K562 (cell line): ENCODE results near the gene NUAK2. TPM values are rescaled to one million over a fixed set of nuclear protein-coding genes. Genes with fewer than 3 reads are reported as not detected.

Experiments
- ATAC-seq: fragments of 200-7000 bp; cut with Tn5 transposase; 3 replicates; pipeline ENCODE4 v1.9.1; 2020; ENCODE audit warnings: moderate library complexity
- BruUV-seq: library from RNA; stranded (reverse); fragments of 400-500 nt; replicated peaks from 2 replicates; lab custom pipeline; 2021; lab: Mats Ljungman, UMichigan
- CTCF ChIA-PET: fragments of 300-600 bp; formaldehyde crosslinking; extraction: SDS; loops from one replicate; lab custom pipeline; 2021; ENCODE audit warnings: low intra/inter-chr PET ratio; lab: Yijun Ruan, JAX
- POLR2A ChIA-PET: fragments of 300-600, 350-650 bp; sonication (Branson Sonifier 250); formaldehyde crosslinking; extraction: SDS; loops from one replicate; lab custom pipeline; 2021; ENCODE audit warnings: antibody characterized with exemption, inconsistent platforms; lab: Yijun Ruan, JAX
- DNase-seq, 4 experiments: peaks; one replicate each; pipeline versions ENCODE4 v3.0.0 to v3.0.0-alpha.2; 2011 to 2018; ENCODE audit warnings: low spot score in 3 of 4, mixed read lengths in 3 of 4; ENCODE audit errors: extremely low read depth in 1 of 4
- FAIRE-seq: peaks from 2 replicates; lab custom pipeline; 2011; peaks lifted over from hg19 to GRCh38; lab: Jason Lieb, UNC
- H2AFZ ChIP-seq: 2 replicates; pipeline ENCODE4 v1.6.0; 2011; ENCODE audit warnings: low read depth, low read length, control low read depth, inconsistent platforms
- H3K27ac ChIP-seq: fragments of 200-600 bp; 3 replicates; pipeline ENCODE4 v1.8.0; 2011; ENCODE audit warnings: low read depth, mild to moderate bottlenecking, control low read depth, inconsistent platforms, low read length, moderate library complexity, mixed read lengths; ENCODE audit errors: extremely low read depth
- H3K27me3 ChIP-seq, 2 experiments: fragments of 300-600 bp in 1 of 2; 2 replicates in 1 of 2; 3 replicates in 1 of 2; pipeline versions ENCODE4 v1.6.0 to v1.8.0; 2011; ENCODE audit warnings: inconsistent platforms in 2 of 2, low read length in 2 of 2, mild to moderate bottlenecking in 1 of 2, mixed read lengths in 1 of 2, moderate library complexity in 1 of 2; ENCODE audit not compliant: control insufficient read depth in 2 of 2, insufficient read depth in 2 of 2
- H3K36me3 ChIP-seq: fragments of 300-600 bp; 3 replicates; pipeline ENCODE4 v1.8.0; 2011; ENCODE audit warnings: mild to moderate bottlenecking, low read length, inconsistent platforms; ENCODE audit not compliant: control insufficient read depth, insufficient read depth
- H3K4me1 ChIP-seq, 2 experiments: fragments of 200-600 bp in 1 of 2; replicated peaks in 1 of 2; 2 replicates in 1 of 2; 3 replicates in 1 of 2; pipeline versions ENCODE4 v1.5.1 to v1.8.0; 2011; ENCODE audit warnings: inconsistent platforms in 2 of 2, low read length in 2 of 2, mild to moderate bottlenecking in 1 of 2, mixed read lengths in 1 of 2, moderate library complexity in 1 of 2; ENCODE audit not compliant: control insufficient read depth in 2 of 2, insufficient read depth in 2 of 2
- H3K4me2 ChIP-seq: 2 replicates; pipeline ENCODE4 v1.6.1; 2011; ENCODE audit warnings: low read length, control low read depth, inconsistent platforms, mixed read lengths; ENCODE audit not compliant: insufficient read depth
- H3K4me3 ChIP-seq: fragments of 200-600 bp; sonication (generic), shearing (Covaris generic); 2 replicates; pipeline ENCODE4 v1.5.1; 2016; ENCODE audit warnings: control low read depth, inconsistent platforms
- H3K79me2 ChIP-seq: fragments of 200-600 bp; 3 replicates; pipeline ENCODE4 v1.8.0; 2011; ENCODE audit warnings: low read length, inconsistent platforms; ENCODE audit not compliant: control insufficient read depth, insufficient read depth
- H3K9ac ChIP-seq, 2 experiments: 2 replicates each; pipeline versions ENCODE4 v1.6.0 to v1.6.1; 2011; ENCODE audit warnings: low read depth in 2 of 2, low read length in 2 of 2, control low read depth in 1 of 2, inconsistent platforms in 1 of 2, mild to moderate bottlenecking in 1 of 2, mixed read lengths in 1 of 2; ENCODE audit not compliant: insufficient read depth in 1 of 2
- H3K9me1 ChIP-seq: one replicate; pipeline ENCODE4 v1.6.0; 2011; ENCODE audit warnings: inconsistent platforms, mild to moderate bottlenecking, low read length, moderate library complexity; ENCODE audit not compliant: control insufficient read depth, insufficient read depth
- H3K9me3 ChIP-seq: replicated peaks from 2 replicates; pipeline ENCODE4 v1.5.1; 2011; ENCODE audit warnings: low read depth, low read length, inconsistent platforms; ENCODE audit not compliant: control insufficient read depth, insufficient read depth
- H4K20me1 ChIP-seq: replicated peaks from 2 replicates; pipeline ENCODE4 v1.6.1; 2011; ENCODE audit warnings: low read length, inconsistent platforms, mixed read lengths; ENCODE audit not compliant: control insufficient read depth, insufficient read depth
- ADNP ChIP-seq: fragments of 200-800 bp; sonication (Bioruptor generic); IDR thresholded peaks from 2 replicates; pipeline ENCODE4 v1.6.1; 2016; ENCODE audit warnings: missing genetic modification characterization, missing compliant biosample characterization
- BRD9 ChIP-seq: fragments of 450-650 bp; IDR thresholded peaks from 2 replicates; pipeline ENCODE4 v1.6.1; 2018; ENCODE audit warnings: low read depth; ENCODE audit not compliant: partially characterized antibody
- CAMTA2 ChIP-seq: fragments of 250-450 bp; sonication (Bioruptor Pico); conservative IDR thresholded peaks from 2 replicates; pipeline ENCODE4 v1.5.1; 2022
- RBM15 ChIP-seq: fragments of 200-400 bp; formaldehyde crosslinking; IDR thresholded peaks from 2 replicates; pipeline ENCODE4 v1.6.1; 2018; ENCODE audit warnings: mild to moderate bottlenecking, low read length, moderate library complexity; ENCODE audit not compliant: insufficient read depth
- RFX7 ChIP-seq: fragments of 250-450 bp; sonication (Bioruptor Pico); IDR thresholded peaks from 2 replicates; pipeline ENCODE4 v1.5.1; 2021; ENCODE audit warnings: mild to moderate bottlenecking
- SIX5 ChIP-seq, 2 experiments: IDR thresholded peaks; 2 replicates each; pipeline ENCODE4 v1.6.1; 2011; ENCODE audit warnings: low read length in 2 of 2, borderline replicate concordance in 1 of 2, low read depth in 1 of 2, mild to moderate bottlenecking in 1 of 2, moderate library complexity in 1 of 2; ENCODE audit not compliant: insufficient read depth in 1 of 2
- WGBS: fragments of 100-300 bp; shearing (Covaris generic); methylation state at CpG from one replicate; pipeline ENCODE4 v1.1.6; 2016; ENCODE audit warnings: low coverage, mixed read lengths; ENCODE audit not compliant: insufficient coverage; ENCODE audit errors: missing lambda C conversion rate; 5-methylcytosine and 5-hydroxymethylcytosine counted together
- in situ Hi-C: fragments of 300-500 bp; cut with MboI; formaldehyde crosslinking; loops from 4 replicates; pipeline ENCODE4 v1.15.0; 2018; ENCODE audit warnings: inconsistent platforms, mixed read lengths
- intact Hi-C: fragments of 100-400 bp; cut with micrococcal nuclease; formaldehyde crosslinking; loops from 2 replicates; pipeline ENCODE4 v1.14.2; 2022
- polyA plus RNA-seq, 8 experiments: library from polyadenylated mRNA; depleted of rRNA in 4 of 8; stranded (reverse) in 5 of 8; unstranded in 3 of 8; fragments of >200 nt; fragmentation: Nextera tagmentation in 2 of 8; fragmentation: Illumina TruSeq in 1 of 8; extraction: Ambion mirVana in 2 of 8; extraction: Trizol in 1 of 8; gene quantifications; 2 replicates each; pipeline versions ENCODE4 v1.2.1 to v1.2.3, GENCODE V29; 2011 to 2014; ENCODE audit warnings: inconsistent platforms in 1 of 8, missing spikeins in 1 of 8
- total RNA-seq, 7 experiments: library from RNA; depleted of rRNA in 6 of 7; stranded (reverse); fragments of >200 nt in 6 of 7; fragmentation: Illumina TruSeq in 2 of 7; extraction: Trizol in 2 of 7; gene quantifications; 2 replicates each; pipeline versions ENCODE4 v1.2.1 to v1.2.3, GENCODE V29; 2011 to 2021; ENCODE audit warnings: low replicate concordance in 1 of 7
- TF ChIP-seq, protein P1 (sequence below): fragments of 450-650 bp; IDR thresholded peaks from 2 replicates; pipeline ENCODE4 v1.6.1; 2016; ENCODE audit warnings: mild to moderate bottlenecking
- TF ChIP-seq, protein P2 (sequence below): fragments of 250-450 bp; sonication (Bioruptor Pico); IDR thresholded peaks from 2 replicates; pipeline ENCODE4 v1.4.0; 2020; ENCODE audit warnings: mild to moderate bottlenecking, moderate library complexity, borderline replicate concordance

The NUAK2 gene
- total and polyA plus RNA-seq, 9 of the 15 experiments (the other 6 are each of a cell fraction or from before 2014, with no cell fraction given): 0.04 to 0.44 (median 0.14) TPM

DNA sequence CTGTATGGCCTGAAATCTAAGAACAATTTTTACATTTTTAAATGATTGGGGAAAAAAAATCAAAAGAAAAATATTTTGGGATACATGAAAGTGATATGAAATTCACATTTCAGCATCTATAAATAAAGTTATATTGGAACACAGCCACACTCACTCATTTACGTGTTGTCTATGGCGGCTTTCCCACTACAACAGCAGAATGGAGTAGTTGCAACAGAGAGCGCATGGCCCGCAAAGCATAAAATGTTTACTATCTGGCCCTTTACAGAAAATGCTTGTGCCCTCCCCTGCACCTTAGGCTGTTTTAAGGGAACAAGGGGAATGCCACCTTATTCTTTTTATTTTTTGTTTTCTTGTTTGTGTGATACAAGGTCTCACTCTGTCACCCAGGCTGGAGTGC, 31.6 kb upstream of the NUAK2 start:
- in situ Hi-C loops: loop anchor here (10.0 kb wide), 1 partner anchor 132 kb away; no protein-coding TSS in a partner anchor
- WGBS: 17% methylated on average over 4 of the region's 4 CpGs

More for the DNA sequence above, 31.6 kb upstream of the NUAK2 start:
- H3K4me3 ChIP-seq: no peak overlapping the region
- DNase-seq: no peak
- no peaks in the 10 kb centered on the region for H3K9me1 ChIP-seq
- no TSS peak for BruUV-seq
- no peaks in the 10 kb centered on the region for H3K36me3 ChIP-seq
- no peak for TF ChIP-seq ADNP (tag)
- TF ChIP-seq RFX7 (CRISPR knock-in tag): no peak
- TF ChIP-seq, protein P1, sequence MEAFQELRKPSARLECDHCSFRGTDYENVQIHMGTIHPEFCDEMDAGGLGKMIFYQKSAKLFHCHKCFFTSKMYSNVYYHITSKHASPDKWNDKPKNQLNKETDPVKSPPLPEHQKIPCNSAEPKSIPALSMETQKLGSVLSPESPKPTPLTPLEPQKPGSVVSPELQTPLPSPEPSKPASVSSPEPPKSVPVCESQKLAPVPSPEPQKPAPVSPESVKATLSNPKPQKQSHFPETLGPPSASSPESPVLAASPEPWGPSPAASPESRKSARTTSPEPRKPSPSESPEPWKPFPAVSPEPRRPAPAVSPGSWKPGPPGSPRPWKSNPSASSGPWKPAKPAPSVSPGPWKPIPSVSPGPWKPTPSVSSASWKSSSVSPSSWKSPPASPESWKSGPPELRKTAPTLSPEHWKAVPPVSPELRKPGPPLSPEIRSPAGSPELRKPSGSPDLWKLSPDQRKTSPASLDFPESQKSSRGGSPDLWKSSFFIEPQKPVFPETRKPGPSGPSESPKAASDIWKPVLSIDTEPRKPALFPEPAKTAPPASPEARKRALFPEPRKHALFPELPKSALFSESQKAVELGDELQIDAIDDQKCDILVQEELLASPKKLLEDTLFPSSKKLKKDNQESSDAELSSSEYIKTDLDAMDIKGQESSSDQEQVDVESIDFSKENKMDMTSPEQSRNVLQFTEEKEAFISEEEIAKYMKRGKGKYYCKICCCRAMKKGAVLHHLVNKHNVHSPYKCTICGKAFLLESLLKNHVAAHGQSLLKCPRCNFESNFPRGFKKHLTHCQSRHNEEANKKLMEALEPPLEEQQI: no peak
- TF ChIP-seq RBM15: no peak
- no peak for TF ChIP-seq CAMTA2 (CRISPR knock-in tag)
- no peak for TF ChIP-seq SIX5 (IDR thresholded peaks at IDR 0.05; ENCODE audit: borderline replicate concordance in 1 of 2, insufficient read depth in 1 of 2, low read depth in 1 of 2, low read length in 2 of 2)
- TF ChIP-seq, protein P2, sequence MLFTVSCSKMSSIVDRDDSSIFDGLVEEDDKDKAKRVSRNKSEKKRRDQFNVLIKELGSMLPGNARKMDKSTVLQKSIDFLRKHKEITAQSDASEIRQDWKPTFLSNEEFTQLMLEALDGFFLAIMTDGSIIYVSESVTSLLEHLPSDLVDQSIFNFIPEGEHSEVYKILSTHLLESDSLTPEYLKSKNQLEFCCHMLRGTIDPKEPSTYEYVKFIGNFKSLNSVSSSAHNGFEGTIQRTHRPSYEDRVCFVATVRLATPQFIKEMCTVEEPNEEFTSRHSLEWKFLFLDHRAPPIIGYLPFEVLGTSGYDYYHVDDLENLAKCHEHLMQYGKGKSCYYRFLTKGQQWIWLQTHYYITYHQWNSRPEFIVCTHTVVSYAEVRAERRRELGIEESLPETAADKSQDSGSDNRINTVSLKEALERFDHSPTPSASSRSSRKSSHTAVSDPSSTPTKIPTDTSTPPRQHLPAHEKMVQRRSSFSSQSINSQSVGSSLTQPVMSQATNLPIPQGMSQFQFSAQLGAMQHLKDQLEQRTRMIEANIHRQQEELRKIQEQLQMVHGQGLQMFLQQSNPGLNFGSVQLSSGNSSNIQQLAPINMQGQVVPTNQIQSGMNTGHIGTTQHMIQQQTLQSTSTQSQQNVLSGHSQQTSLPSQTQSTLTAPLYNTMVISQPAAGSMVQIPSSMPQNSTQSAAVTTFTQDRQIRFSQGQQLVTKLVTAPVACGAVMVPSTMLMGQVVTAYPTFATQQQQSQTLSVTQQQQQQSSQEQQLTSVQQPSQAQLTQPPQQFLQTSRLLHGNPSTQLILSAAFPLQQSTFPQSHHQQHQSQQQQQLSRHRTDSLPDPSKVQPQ (CRISPR knock-in tag): no peak
- TF ChIP-seq BRD9: no peak
- peaks cover 42 to 74% of the 10 kb centered on the region in 2 experiments for H3K27me3 ChIP-seq
- no peaks in the 10 kb centered on the region for H3K9me3 ChIP-seq
- H3K4me1 ChIP-seq: peaks cover 0 to 3% of the 10 kb centered on the region in 2 experiments; a peak in 1 of 5 replicates
- ChIA-PET POLR2A (no interaction called here), CTCF (interaction anchor here (0.6 to 1.8 kb wide), 4 partner anchors 18 to 1590 kb away, joined by 3 to 11 read pairs (median 4); no protein-coding TSS in a partner anchor)
- no peak for FAIRE-seq
- ATAC-seq: no peak
- H4K20me1 ChIP-seq: peaks cover 24% of the 10 kb centered on the region; the same call in 1 of the 2 replicates
- H3K27ac ChIP-seq: no peak overlapping the region
- no peak overlapping the region for H2AFZ ChIP-seq
- H3K79me2 ChIP-seq: no peaks in the 10 kb centered on the region
- no peak overlapping the region for H3K9ac ChIP-seq
- H3K4me2 ChIP-seq: no peak overlapping the region
- intact Hi-C loops: loop anchor here (5.0 to 10.0 kb wide), 2 partner anchors 39 to 82 kb away; no protein-coding TSS in a partner anchor
